DMS 273 treated with DMSO at 0.1 percent for 48 hours (cell line): ENCODE data around the gene IL23R.
"Not testable (repeated sequence)": the region's sequence is repeated elsewhere in the genome, so short reads cannot be mapped to it uniquely, and the experiment has no call there.

ENCODE experiments used
- DNase-seq: peaks from one replicate; lab custom pipeline; 2025; lab: John Stamatoyannopoulos, UW

IL23R gene

GRCh38 chr1:67166196-67166595, at the start of gene IL23R:
Gene IL23R, plus strand, starts transcription at chr1:67166454. Its CDS starts 1,667 bp downstream, at chr1:67168121.
- no peak for DNase-seq

GRCh38 chr1:67118191-67118590, 48.1 kb upstream of the IL23R start:
- no peak for DNase-seq

GRCh38 chr1:67118646-67119045, 47.6 kb upstream of the IL23R start:
- DNase-seq, result no peak

- no peak for DNase-seq
Measured at GRCh38 chr1:67120855-67121619, 45.2 kb upstream of the IL23R start.

GRCh38 chr1:67124455-67124854, 41.8 kb upstream of the IL23R start:
- no peak for DNase-seq

GRCh38 chr1:67126111-67126746, 40.0 kb upstream of the IL23R start:
- DNase-seq, result no peak

GRCh38 chr1:67126974-67127373, 39.3 kb upstream of the IL23R start:
- no peak for DNase-seq

GRCh38 chr1:67130673-67131072, 35.6 kb upstream of the IL23R start:
- no peak for DNase-seq

GRCh38 chr1:67133177-67133576, 33.1 kb upstream of the IL23R start:
- no peak for DNase-seq

- DNase-seq, result no peak
Measured at GRCh38 chr1:67134695-67135094, 31.6 kb upstream of the IL23R start, which contains the start of gene C1orf141. Gene C1orf141, minus strand, starts transcription at chr1:67134970. Its CDS starts 7,730 bp downstream, at chr1:67127240.

GRCh38 chr1:67135354-67135753, 30.9 kb upstream of the IL23R start:
- no peak for DNase-seq

GRCh38 chr1:67137307-67137753, 28.9 kb upstream of the IL23R start:
- DNase-seq, result no peak

- no peak for DNase-seq
Measured at GRCh38 chr1:67138813-67139499, 27.3 kb upstream of the IL23R start.

GRCh38 chr1:67140460-67140859, 25.8 kb upstream of the IL23R start:
- no peak for DNase-seq

GRCh38 chr1:67141832-67142231, 24.4 kb upstream of the IL23R start:
- not testable (repeated sequence) for DNase-seq

- no peak for DNase-seq
Measured at GRCh38 chr1:67142931-67143330, 23.3 kb upstream of the IL23R start.

GRCh38 chr1:67143966-67144365, 22.3 kb upstream of the IL23R start:
- no peak for DNase-seq

GRCh38 chr1:67144696-67145095, 21.6 kb upstream of the IL23R start:
- no peak for DNase-seq

GRCh38 chr1:67146101-67146500, 20.2 kb upstream of the IL23R start:
- DNase-seq, result no peak

- no peak for DNase-seq
Measured at GRCh38 chr1:67146539-67146938, 19.7 kb upstream of the IL23R start.

- not testable (repeated sequence) for DNase-seq
Measured at GRCh38 chr1:67147973-67148372, 18.3 kb upstream of the IL23R start.

- no peak for DNase-seq
Measured at GRCh38 chr1:67148516-67149178, 17.6 kb upstream of the IL23R start.
